K562 (cell line): Measurements from ENCODE around the gene AS3MT. TPM values are rescaled to one million over a fixed set of nuclear protein-coding genes. Genes with fewer than 3 reads are reported as not detected.

Experiments
- CEBPZ ChIP-seq: fragments of 150-350 bp; IDR thresholded peaks from 2 replicates; pipeline ENCODE4 v1.6.1; 2014; ENCODE audit warnings: low read depth, mild to moderate bottlenecking, low read length, borderline replicate concordance
- CREB1 ChIP-seq, 2 experiments: sonication (generic) in 1 of 2; formaldehyde crosslinking in 1 of 2; IDR thresholded peaks; 2 replicates each; pipeline versions ENCODE4 v1.6.1 to v1.8.0; 2012 to 2022; ENCODE audit warnings: inconsistent platforms in 1 of 2, mild to moderate bottlenecking in 1 of 2, missing genetic modification reagents in 1 of 2, moderate library complexity in 1 of 2
- ID3 ChIP-seq, 2 experiments: fragments of 250-450 bp in 1 of 2; fragments of 450-650 bp in 1 of 2; sonication (Bioruptor Pico) in 1 of 2; IDR thresholded peaks; 2 replicates each; pipeline versions ENCODE4 v1.6.1 to v1.8.0; 2016 to 2021; ENCODE audit warnings: mild to moderate bottlenecking in 2 of 2, moderate library complexity in 2 of 2, missing compliant biosample characterization in 1 of 2, missing genetic modification characterization in 1 of 2
- MAX ChIP-seq: sonication (generic); formaldehyde crosslinking; IDR thresholded peaks from 2 replicates; pipeline ENCODE4 v1.9.0; 2022; ENCODE audit warnings: mild to moderate bottlenecking, missing genetic modification reagents
- NRF1 ChIP-seq, 2 experiments: fragments of 450-650 bp; IDR thresholded peaks in 1 of 2; conservative IDR thresholded peaks in 1 of 2; 2 replicates each; pipeline ENCODE4 v1.6.1; 2014; ENCODE audit warnings: mild to moderate bottlenecking in 2 of 2
- POLR2AphosphoS2 ChIP-seq: IDR thresholded peaks from 2 replicates; pipeline ENCODE4 v1.6.1; 2012; ENCODE audit warnings: low read length, improper control_type of control experiment
- SMAD1 ChIP-seq: fragments of 150-350 bp; IDR thresholded peaks from 2 replicates; pipeline ENCODE4 v1.6.1; 2014; ENCODE audit warnings: low read length, low read depth; ENCODE audit not compliant: partially characterized antibody
- SMARCC2 ChIP-seq: fragments of 450-650 bp; IDR thresholded peaks from 2 replicates; pipeline ENCODE4 v1.6.1; 2017; ENCODE audit warnings: antibody characterized with exemption, moderate library complexity, mild to moderate bottlenecking, low read depth
- SRSF1 ChIP-seq: fragments of 200-400 bp; formaldehyde crosslinking; IDR thresholded peaks from 2 replicates; pipeline ENCODE4 v1.6.1; 2017; ENCODE audit warnings: mild to moderate bottlenecking, low read depth, low read length, moderate library complexity
- STAT6 ChIP-seq: sonication (generic); formaldehyde crosslinking; IDR thresholded peaks from 2 replicates; pipeline ENCODE4 v1.8.1; 2023; ENCODE audit warnings: mild to moderate bottlenecking, missing genetic modification reagents
- ZNF217 ChIP-seq: sonication (generic); formaldehyde crosslinking; IDR thresholded peaks from 2 replicates; pipeline ENCODE4 v1.8.0; 2022; ENCODE audit warnings: mild to moderate bottlenecking, missing genetic modification reagents
- ZSCAN32 ChIP-seq: fragments of 450-650 bp; formaldehyde crosslinking; IDR thresholded peaks from 2 replicates; pipeline ENCODE4 v1.4.0; 2020; ENCODE audit warnings: mild to moderate bottlenecking, moderate library complexity
- polyA plus RNA-seq, 8 experiments: library from polyadenylated mRNA; depleted of rRNA in 4 of 8; stranded (reverse) in 5 of 8; unstranded in 3 of 8; fragments of >200 nt; fragmentation: Nextera tagmentation in 2 of 8; fragmentation: Illumina TruSeq in 1 of 8; extraction: Ambion mirVana in 2 of 8; extraction: Trizol in 1 of 8; gene quantifications; 2 replicates each; pipeline versions ENCODE4 v1.2.1 to v1.2.3, GENCODE V29; 2011 to 2014; ENCODE audit warnings: inconsistent platforms in 1 of 8, missing spikeins in 1 of 8
- total RNA-seq, 7 experiments: library from RNA; depleted of rRNA in 6 of 7; stranded (reverse); fragments of >200 nt in 6 of 7; fragmentation: Illumina TruSeq in 2 of 7; extraction: Trizol in 2 of 7; gene quantifications; 2 replicates each; pipeline versions ENCODE4 v1.2.1 to v1.2.3, GENCODE V29; 2011 to 2021; ENCODE audit warnings: low replicate concordance in 1 of 7
- TF ChIP-seq, protein P1 (sequence below): sonication (generic); formaldehyde crosslinking; IDR thresholded peaks from 2 replicates; pipeline ENCODE4 v1.8.0; 2022; ENCODE audit warnings: mild to moderate bottlenecking, missing genetic modification reagents

AS3MT gene
- total and polyA plus RNA-seq, 9 of the 15 experiments (the other 6 are each of a cell fraction or from before 2014, with no cell fraction given): 0.04 to 0.33 (median 0.19) TPM; not detected in 2

DNA sequence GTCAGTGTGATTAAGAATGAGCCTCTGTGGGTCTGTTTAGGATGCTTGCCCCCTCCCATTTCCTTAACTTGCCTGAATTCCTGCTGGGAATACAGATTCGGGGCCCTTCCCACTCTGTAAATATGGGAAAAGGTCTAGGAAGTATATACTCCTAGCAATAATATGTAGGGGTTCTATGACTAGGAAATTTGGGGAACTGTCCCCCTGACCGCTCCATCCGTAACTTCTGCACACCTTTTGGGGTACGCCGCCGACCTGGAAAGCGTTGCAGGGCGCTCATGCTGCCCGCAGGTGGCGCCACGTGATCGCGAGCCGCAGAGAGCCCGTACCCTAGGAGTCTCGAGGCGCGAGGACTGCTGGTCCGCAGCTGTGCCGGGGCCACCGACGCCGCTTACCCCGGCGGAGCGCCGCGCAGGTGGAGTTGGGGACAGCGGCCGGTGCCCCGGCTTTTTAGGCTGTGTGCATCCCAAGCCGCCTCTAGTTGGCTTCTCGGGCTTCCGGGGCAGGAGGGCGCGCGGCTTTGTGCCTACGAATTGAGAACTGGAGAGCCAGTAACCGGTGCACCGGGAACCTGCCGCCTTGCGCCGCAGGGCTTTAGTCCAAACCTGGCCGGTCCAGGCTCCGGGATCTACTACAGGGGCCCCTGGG is 48.2 kb downstream of the AS3MT start (continued):
- TF ChIP-seq STAT6 (CRISPR knock-in tag): no peak
- no peak for TF ChIP-seq SRSF1
- peak; percentile 73 for TF ChIP-seq MAX (CRISPR knock-in tag)
- no peak for TF ChIP-seq ZSCAN32 (CRISPR knock-in tag)
- TF ChIP-seq SMAD1: no peak
- no peak for TF ChIP-seq CEBPZ
- no peak for TF ChIP-seq ZNF217 (CRISPR knock-in tag)
- no peak for TF ChIP-seq POLR2AphosphoS2
- no peak for TF ChIP-seq NRF1 (conservative IDR thresholded peaks at IDR 0.05 in 1 of 2, IDR thresholded peaks at IDR 0.05 in 1 of 2)
- TF ChIP-seq ID3 (CRISPR knock-in tag; IDR thresholded peaks at IDR 0.05): no peak
- TF ChIP-seq ID3 (tag; IDR thresholded peaks at IDR 0.05): no peak
- TF ChIP-seq, protein P1, sequence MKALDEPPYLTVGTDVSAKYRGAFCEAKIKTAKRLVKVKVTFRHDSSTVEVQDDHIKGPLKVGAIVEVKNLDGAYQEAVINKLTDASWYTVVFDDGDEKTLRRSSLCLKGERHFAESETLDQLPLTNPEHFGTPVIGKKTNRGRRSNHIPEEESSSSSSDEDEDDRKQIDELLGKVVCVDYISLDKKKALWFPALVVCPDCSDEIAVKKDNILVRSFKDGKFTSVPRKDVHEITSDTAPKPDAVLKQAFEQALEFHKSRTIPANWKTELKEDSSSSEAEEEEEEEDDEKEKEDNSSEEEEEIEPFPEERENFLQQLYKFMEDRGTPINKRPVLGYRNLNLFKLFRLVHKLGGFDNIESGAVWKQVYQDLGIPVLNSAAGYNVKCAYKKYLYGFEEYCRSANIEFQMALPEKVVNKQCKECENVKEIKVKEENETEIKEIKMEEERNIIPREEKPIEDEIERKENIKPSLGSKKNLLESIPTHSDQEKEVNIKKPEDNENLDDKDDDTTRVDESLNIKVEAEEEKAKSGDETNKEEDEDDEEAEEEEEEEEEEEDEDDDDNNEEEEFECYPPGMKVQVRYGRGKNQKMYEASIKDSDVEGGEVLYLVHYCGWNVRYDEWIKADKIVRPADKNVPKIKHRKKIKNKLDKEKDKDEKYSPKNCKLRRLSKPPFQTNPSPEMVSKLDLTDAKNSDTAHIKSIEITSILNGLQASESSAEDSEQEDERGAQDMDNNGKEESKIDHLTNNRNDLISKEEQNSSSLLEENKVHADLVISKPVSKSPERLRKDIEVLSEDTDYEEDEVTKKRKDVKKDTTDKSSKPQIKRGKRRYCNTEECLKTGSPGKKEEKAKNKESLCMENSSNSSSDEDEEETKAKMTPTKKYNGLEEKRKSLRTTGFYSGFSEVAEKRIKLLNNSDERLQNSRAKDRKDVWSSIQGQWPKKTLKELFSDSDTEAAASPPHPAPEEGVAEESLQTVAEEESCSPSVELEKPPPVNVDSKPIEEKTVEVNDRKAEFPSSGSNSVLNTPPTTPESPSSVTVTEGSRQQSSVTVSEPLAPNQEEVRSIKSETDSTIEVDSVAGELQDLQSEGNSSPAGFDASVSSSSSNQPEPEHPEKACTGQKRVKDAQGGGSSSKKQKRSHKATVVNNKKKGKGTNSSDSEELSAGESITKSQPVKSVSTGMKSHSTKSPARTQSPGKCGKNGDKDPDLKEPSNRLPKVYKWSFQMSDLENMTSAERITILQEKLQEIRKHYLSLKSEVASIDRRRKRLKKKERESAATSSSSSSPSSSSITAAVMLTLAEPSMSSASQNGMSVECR (CRISPR knock-in tag): no peak; the same call in 1 of the 2 replicates
- TF ChIP-seq SMARCC2: no peak
- TF ChIP-seq CREB1 (IDR thresholded peaks at IDR 0.05): no peak
- TF ChIP-seq CREB1 (CRISPR knock-in tag; IDR thresholded peaks at IDR 0.05): no peak; the same call in 1 of the 2 replicates
